LNCaP clone FGC (cell line): ENCODE data around the gene HDAC4.

ENCODE experiments used
- DNase-seq: peaks from one replicate; pipeline ENCODE4 v3.0.0-alpha.2; 2011; ENCODE audit warnings: low read depth
- H3K4me3 ChIP-seq: 2 replicates; pipeline ENCODE4 v1.5.1; 2011; ENCODE audit warnings: mild to moderate bottlenecking, low read depth, low read length, control low read depth
- TF ChIP-seq, protein P1 (sequence below): IDR thresholded peaks from 2 replicates; pipeline ENCODE4 v1.5.1; 2012; ENCODE audit warnings: mild to moderate bottlenecking; ENCODE audit not compliant: control insufficient read depth, insufficient read depth; ENCODE audit errors: extremely low read depth

HDAC4 gene

DNA sequence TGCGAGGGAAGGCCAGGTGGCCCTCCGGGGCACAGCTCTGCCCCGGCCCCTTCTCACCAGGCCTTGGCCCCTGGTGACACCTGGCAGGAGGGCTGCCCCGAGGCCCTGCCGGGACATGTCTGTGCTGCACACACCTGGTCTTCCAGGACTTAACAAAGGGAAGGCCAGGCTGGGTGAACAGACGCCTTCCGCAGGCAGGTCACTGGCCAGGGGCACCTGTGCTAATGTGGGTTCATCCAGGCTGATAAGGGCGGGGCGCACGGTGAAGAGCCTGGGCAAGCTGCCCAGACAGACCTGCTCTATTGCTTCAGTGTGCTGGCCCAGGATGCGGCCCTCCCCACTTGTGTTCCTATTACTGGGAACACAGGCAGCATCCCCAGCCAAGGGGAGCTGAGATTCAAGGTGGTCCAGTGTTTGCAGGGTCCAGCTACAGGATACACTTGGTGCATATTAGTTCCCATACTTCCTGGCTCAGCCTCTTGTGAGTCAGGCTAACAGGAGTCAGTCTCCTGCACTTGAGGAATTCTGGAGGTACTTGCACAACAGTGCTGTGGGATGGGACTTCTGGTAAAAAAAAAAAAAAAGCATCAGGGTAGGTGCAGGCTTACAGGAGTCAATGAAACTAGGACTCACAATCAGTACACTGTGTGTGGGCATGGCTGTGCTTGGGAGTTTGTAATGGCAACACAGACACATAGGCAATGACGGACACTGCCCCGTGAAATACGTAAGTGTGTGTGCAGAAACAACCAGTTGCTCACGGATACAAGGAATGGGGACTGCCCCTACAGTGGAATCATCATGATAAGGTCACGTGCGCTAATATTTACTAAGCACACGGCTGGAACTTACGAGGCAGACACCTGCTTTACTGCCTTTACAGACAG, 291.5 kb downstream of the HDAC4 start:
- peak overlapping the region; percentile 24 for H3K4me3 ChIP-seq
- peak; percentile 91 for DNase-seq
- TF ChIP-seq, protein P1, sequence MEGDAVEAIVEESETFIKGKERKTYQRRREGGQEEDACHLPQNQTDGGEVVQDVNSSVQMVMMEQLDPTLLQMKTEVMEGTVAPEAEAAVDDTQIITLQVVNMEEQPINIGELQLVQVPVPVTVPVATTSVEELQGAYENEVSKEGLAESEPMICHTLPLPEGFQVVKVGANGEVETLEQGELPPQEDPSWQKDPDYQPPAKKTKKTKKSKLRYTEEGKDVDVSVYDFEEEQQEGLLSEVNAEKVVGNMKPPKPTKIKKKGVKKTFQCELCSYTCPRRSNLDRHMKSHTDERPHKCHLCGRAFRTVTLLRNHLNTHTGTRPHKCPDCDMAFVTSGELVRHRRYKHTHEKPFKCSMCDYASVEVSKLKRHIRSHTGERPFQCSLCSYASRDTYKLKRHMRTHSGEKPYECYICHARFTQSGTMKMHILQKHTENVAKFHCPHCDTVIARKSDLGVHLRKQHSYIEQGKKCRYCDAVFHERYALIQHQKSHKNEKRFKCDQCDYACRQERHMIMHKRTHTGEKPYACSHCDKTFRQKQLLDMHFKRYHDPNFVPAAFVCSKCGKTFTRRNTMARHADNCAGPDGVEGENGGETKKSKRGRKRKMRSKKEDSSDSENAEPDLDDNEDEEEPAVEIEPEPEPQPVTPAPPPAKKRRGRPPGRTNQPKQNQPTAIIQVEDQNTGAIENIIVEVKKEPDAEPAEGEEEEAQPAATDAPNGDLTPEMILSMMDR: no peak

- H3K4me3 ChIP-seq: no peak overlapping the region
- TF ChIP-seq, protein P1: no peak
- DNase-seq: no peak
Observed at GRCh38 chr2:239108459-239108858, 292.4 kb downstream of the HDAC4 start.

GRCh38 chr2:239107936-239108335, 292.9 kb downstream of the HDAC4 start:
- no peak for DNase-seq
- no peak overlapping the region for H3K4me3 ChIP-seq
- TF ChIP-seq, protein P1: no peak

DNA sequence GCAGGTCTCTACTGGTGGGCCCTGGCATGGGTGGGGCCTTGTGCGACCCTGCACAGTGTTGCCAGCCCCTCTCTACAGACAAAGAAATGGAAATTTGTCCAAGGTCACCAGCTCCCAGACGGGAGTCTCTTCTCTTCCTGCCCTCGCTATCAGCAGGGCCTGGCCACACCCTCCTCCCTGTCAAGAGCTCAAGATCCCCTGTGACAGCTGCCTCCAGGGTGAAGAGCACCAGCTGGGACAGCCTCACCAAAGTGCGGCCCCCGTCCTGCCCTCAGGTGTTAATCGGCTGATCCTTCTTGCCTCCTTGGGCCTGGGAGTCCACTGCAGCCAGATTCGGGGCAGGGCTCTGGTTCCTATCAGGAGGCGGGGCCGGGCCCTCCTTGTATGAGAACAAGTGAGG, 293.9 kb downstream of the HDAC4 start:
- TF ChIP-seq, protein P1: no peak
- no peak for DNase-seq
- H3K4me3 ChIP-seq: no peak overlapping the region

GRCh38 chr2:239106314-239106908, 294.4 kb downstream of the HDAC4 start:
- DNase-seq: peak; percentile 45
- TF ChIP-seq, protein P1: peak; percentile 87
- H3K4me3 ChIP-seq: no peak overlapping the region

GRCh38 chr2:239105234-239105633, 295.6 kb downstream of the HDAC4 start:
- no peak overlapping the region for H3K4me3 ChIP-seq
- DNase-seq: no peak
- TF ChIP-seq, protein P1: no peak
